Keratinocyte (primary cell): ENCODE data around the gene SDK2. TPM values are rescaled to one million over a fixed set of nuclear protein-coding genes. Genes with fewer than 3 reads are reported as not detected.

Source experiments
- DNase-seq: peaks from one replicate; pipeline ENCODE4 v3.0.0-alpha.2; 2011; ENCODE audit warnings: low read depth, missing footprints, low spot score
- FAIRE-seq: peaks from 2 replicates; lab custom pipeline; 2011; peaks lifted over from hg19 to GRCh38; lab: Jason Lieb, UNC
- H2AFZ ChIP-seq: 2 replicates; pipeline ENCODE4 v1.6.0; 2012; ENCODE audit warnings: low read length, control low read depth, inconsistent platforms; ENCODE audit not compliant: control insufficient read depth
- H3K27ac ChIP-seq: 2 replicates; pipeline ENCODE4 v1.5.1; 2011; ENCODE audit warnings: low read length; ENCODE audit not compliant: control insufficient read depth, insufficient read depth
- H3K27me3 ChIP-seq: 3 replicates; pipeline ENCODE4 v1.6.0; 2011; ENCODE audit warnings: low read length; ENCODE audit not compliant: control insufficient read depth, insufficient read depth; ENCODE audit errors: extremely low read depth
- H3K36me3 ChIP-seq, 2 experiments: 2 replicates in 1 of 2; 3 replicates in 1 of 2; pipeline ENCODE4 v1.5.1; 2011; ENCODE audit warnings: low read length in 2 of 2, mild to moderate bottlenecking in 1 of 2; ENCODE audit not compliant: control insufficient read depth in 2 of 2, insufficient read depth in 2 of 2; ENCODE audit errors: extremely low read depth in 1 of 2
- H3K4me1 ChIP-seq: 3 replicates; pipeline ENCODE4 v1.5.1; 2011; ENCODE audit warnings: low read length; ENCODE audit not compliant: control insufficient read depth, insufficient read depth; ENCODE audit errors: extremely low read depth
- H3K4me2 ChIP-seq: 3 replicates; pipeline ENCODE4 v1.6.0; 2011; ENCODE audit warnings: low read depth, low read length; ENCODE audit not compliant: control insufficient read depth, insufficient read depth; ENCODE audit errors: extremely low read depth
- H3K4me3 ChIP-seq, 3 experiments: fragments of 200-600 bp in 1 of 3; sonication (generic) in 1 of 3; 2 replicates in 2 of 3; 3 replicates in 1 of 3; pipeline ENCODE4 v1.5.1; 2011 to 2016; ENCODE audit warnings: low read length in 3 of 3, mild to moderate bottlenecking in 3 of 3, control low read depth in 2 of 3, inconsistent platforms in 1 of 3, low read depth in 1 of 3, mixed read lengths in 1 of 3, mixed run types in 1 of 3, moderate library complexity in 1 of 3; ENCODE audit not compliant: control insufficient read depth in 2 of 3, insufficient read depth in 2 of 3; ENCODE audit errors: extremely low read depth in 1 of 3
- H3K79me2 ChIP-seq: 2 replicates; pipeline ENCODE4 v1.6.0; 2012; ENCODE audit warnings: low read length; ENCODE audit not compliant: control insufficient read depth, insufficient read depth
- H3K9ac ChIP-seq: 3 replicates; pipeline ENCODE4 v1.6.0; 2011; ENCODE audit warnings: low read length; ENCODE audit not compliant: control insufficient read depth, insufficient read depth; ENCODE audit errors: extremely low read depth
- H3K9me1 ChIP-seq: 3 replicates; pipeline ENCODE4 v1.6.0; 2011; ENCODE audit warnings: low read length; ENCODE audit not compliant: control insufficient read depth, insufficient read depth; ENCODE audit errors: extremely low read depth
- H3K9me3 ChIP-seq: 2 replicates; pipeline ENCODE4 v1.5.1; 2012; ENCODE audit warnings: low read depth, low read length; ENCODE audit not compliant: control insufficient read depth
- H4K20me1 ChIP-seq: 3 replicates; pipeline ENCODE4 v1.6.0; 2011; ENCODE audit warnings: low read length; ENCODE audit not compliant: control insufficient read depth, insufficient read depth; ENCODE audit errors: extremely low read depth
- EZH2 ChIP-seq: IDR thresholded peaks from one replicate; pipeline ENCODE4 v1.6.1; 2012; ENCODE audit warnings: inconsistent platforms, mild to moderate bottlenecking, low read length, moderate library complexity
- dilution Hi-C: fragments of 300-500 bp; cut with MboI; formaldehyde crosslinking; loops from one replicate; pipeline ENCODE4 v1.7.0; 2020; ENCODE audit warnings: low sequenced_read_pairs; ENCODE audit not compliant: extremely low pct_ligation_motif_present
- polyA plus RNA-seq, 5 experiments: library from polyadenylated mRNA; depleted of rRNA in 3 of 5; stranded (reverse) in 3 of 5; stranded (forward) in 1 of 5; unstranded in 1 of 5; fragments of >200 nt; gene quantifications; 1 replicate in 1 of 5; 2 replicates in 3 of 5; 3 replicates in 1 of 5; pipeline versions ENCODE4 v1.2.1 to v1.2.3, GENCODE V29; 2011 to 2012; ENCODE audit warnings: missing spikeins in 2 of 5, low read depth in 1 of 5, low replicate concordance in 1 of 5
- TF ChIP-seq, protein P1 (sequence below), 3 experiments: IDR thresholded peaks in 1 of 3; conservative IDR thresholded peaks in 1 of 3; optimal IDR thresholded peaks in 1 of 3; 2 replicates in 2 of 3; 3 replicates in 1 of 3; pipeline versions ENCODE3 to v1.5.1; 2011; ENCODE audit warnings: low read length in 3 of 3, mild to moderate bottlenecking in 3 of 3, moderate library complexity in 2 of 3, control low read depth in 1 of 3, inconsistent platforms in 1 of 3; ENCODE audit not compliant: insufficient read depth in 2 of 3; ENCODE audit errors: extremely low read depth in 1 of 3

SDK2 gene
- polyA plus RNA-seq, 1 donor (not counting 4 experiments of a cell fraction or from before 2014, with no cell fraction given), result 1.8 TPM

DNA sequence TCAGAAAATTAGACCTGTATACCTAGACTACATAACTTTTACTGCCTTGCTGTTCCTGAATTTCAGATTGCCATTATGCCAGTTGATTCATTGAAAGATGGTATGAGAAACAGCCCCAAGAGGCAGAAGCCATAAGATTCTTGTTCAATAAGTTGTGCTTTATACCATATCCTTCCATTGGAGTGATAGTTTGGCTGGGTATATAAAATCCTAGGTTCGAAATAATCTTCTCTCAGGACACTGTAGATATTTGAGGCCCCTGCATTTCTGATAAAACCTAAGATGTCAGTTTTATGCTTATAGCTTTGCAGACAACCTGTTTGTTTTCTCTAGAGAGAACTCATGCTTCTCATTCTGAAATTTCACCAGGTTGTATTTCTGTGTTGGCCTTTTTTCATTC is 9.6 kb upstream of the SDK2 start:
- H3K9ac ChIP-seq, result no peak overlapping the region
- TF ChIP-seq EZH2, result no peak
- TF ChIP-seq, protein P1, sequence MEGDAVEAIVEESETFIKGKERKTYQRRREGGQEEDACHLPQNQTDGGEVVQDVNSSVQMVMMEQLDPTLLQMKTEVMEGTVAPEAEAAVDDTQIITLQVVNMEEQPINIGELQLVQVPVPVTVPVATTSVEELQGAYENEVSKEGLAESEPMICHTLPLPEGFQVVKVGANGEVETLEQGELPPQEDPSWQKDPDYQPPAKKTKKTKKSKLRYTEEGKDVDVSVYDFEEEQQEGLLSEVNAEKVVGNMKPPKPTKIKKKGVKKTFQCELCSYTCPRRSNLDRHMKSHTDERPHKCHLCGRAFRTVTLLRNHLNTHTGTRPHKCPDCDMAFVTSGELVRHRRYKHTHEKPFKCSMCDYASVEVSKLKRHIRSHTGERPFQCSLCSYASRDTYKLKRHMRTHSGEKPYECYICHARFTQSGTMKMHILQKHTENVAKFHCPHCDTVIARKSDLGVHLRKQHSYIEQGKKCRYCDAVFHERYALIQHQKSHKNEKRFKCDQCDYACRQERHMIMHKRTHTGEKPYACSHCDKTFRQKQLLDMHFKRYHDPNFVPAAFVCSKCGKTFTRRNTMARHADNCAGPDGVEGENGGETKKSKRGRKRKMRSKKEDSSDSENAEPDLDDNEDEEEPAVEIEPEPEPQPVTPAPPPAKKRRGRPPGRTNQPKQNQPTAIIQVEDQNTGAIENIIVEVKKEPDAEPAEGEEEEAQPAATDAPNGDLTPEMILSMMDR (optimal IDR thresholded peaks at IDR 0.05 in 1 of 3, IDR thresholded peaks at IDR 0.05 in 1 of 3, conservative IDR thresholded peaks at IDR 0.05 in 1 of 3; ENCODE audit: extremely low read depth in 1 of 3, insufficient read depth in 2 of 3, low read length in 3 of 3), result no peak
- no peak for FAIRE-seq
- H3K36me3 ChIP-seq, result no peaks in the 10 kb centered on the region
- DNase-seq, result no peak
- H3K27me3 ChIP-seq, result peaks cover 3% of the 10 kb centered on the region
- no peak overlapping the region for H3K27ac ChIP-seq
- H3K9me1 ChIP-seq, result no peaks in the 10 kb centered on the region
- H3K4me1 ChIP-seq, result no peaks in the 10 kb centered on the region
- H3K4me3 ChIP-seq, result no peak overlapping the region
- no peak overlapping the region for H3K4me2 ChIP-seq
- no peak overlapping the region for H2AFZ ChIP-seq
- no peaks in the 10 kb centered on the region for H3K79me2 ChIP-seq
- H4K20me1 ChIP-seq, result no peaks in the 10 kb centered on the region
- no peaks in the 10 kb centered on the region for H3K9me3 ChIP-seq
- dilution Hi-C loops, result no loop called here

DNA sequence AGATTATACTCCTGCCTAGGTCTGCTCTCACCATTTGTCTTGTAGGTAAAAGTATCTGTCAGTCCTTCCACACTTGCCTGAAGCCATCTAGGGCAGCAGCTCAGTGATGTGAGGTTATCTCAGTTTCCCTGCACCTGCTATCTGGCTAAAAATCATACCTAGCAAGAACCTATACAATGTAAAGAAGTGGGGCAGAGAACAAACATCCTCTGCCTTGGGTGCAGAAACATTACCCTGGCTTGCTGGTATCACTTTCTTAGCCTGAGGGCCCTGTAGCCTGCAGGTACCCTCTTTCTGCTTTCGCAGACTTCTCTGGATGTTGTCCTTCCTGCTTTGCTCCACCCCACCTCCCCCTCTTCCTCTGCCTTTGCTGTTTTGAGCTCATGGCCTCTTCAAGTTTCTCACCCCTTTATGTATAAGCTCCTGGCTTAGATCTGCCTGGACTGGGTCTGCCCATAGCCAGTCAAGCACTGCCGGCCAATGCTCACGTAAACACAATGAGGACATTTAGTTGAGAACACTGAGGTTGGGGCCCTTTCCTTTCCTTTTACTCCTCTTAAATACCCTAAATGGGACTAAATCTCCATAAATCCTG is 8.7 kb upstream of the SDK2 start:
- no peak for TF ChIP-seq EZH2
- TF ChIP-seq, protein P1 (optimal IDR thresholded peaks at IDR 0.05 in 1 of 3, IDR thresholded peaks at IDR 0.05 in 1 of 3, conservative IDR thresholded peaks at IDR 0.05 in 1 of 3; ENCODE audit: extremely low read depth in 1 of 3, insufficient read depth in 2 of 3, low read length in 3 of 3), result no peak
- Histone ChIP-seq H3K79me2 (no peaks in the 10 kb centered on the region), H3K27me3 (peaks cover 9% of the 10 kb centered on the region), H3K9me1 (no peaks in the 10 kb centered on the region), H3K9me3 (no peaks in the 10 kb centered on the region), H3K9ac (no peak overlapping the region), H3K36me3 (no peaks in the 10 kb centered on the region), H3K4me1 (no peaks in the 10 kb centered on the region), H3K4me2 (no peak overlapping the region), H2AFZ (no peak overlapping the region), H3K27ac (no peak overlapping the region), H3K4me3 (no peak overlapping the region), H4K20me1 (no peaks in the 10 kb centered on the region)
- FAIRE-seq (no peak), DNase-seq (no peak)
- dilution Hi-C loops, result no loop called here
